NB4 (cell line): ENCODE results near the gene JMJD1C.

Source experiments
- CTCF ChIP-seq: IDR thresholded peaks from one replicate; pipeline ENCODE4 v1.5.1; 2012; ENCODE audit warnings: low read depth, low read length
- MAX ChIP-seq: IDR thresholded peaks from 2 replicates; pipeline ENCODE4 v1.6.1; 2011; ENCODE audit warnings: low read depth, low read length
- POLR2A ChIP-seq: IDR thresholded peaks from 2 replicates; pipeline ENCODE4 v1.6.1; 2011; ENCODE audit warnings: mild to moderate bottlenecking; ENCODE audit not compliant: insufficient read length; ENCODE audit errors: extremely low read depth

- TF ChIP-seq CTCF (no peak), POLR2A (no peak), MAX (no peak)
Observed at GRCh38 chr10:63410633-63411032, 55.1 kb downstream of the JMJD1C start.
